Astrocyte (in vitro differentiated cells and primary cell): ENCODE measurements around the gene PACRG.

Experiments used
- CTCF ChIP-seq: IDR thresholded peaks from 2 replicates; pipeline ENCODE4 v1.5.1; 2011; ENCODE audit warnings: low read depth, mild to moderate bottlenecking, inconsistent platforms, low read length, moderate library complexity; ENCODE audit not compliant: insufficient read depth
- EZH2 ChIP-seq: IDR thresholded peaks from 2 replicates; pipeline ENCODE4 v1.6.1; 2012; ENCODE audit warnings: mild to moderate bottlenecking, low read length, inconsistent platforms; ENCODE audit not compliant: insufficient read depth

GRCh38 chr6:163113358-163113962, 385.7 kb downstream of the PACRG start:
- no peak for TF ChIP-seq CTCF
- TF ChIP-seq EZH2: no peak
